NCI-H1694 (cell line): ENCODE measurements around the gene COL10A1.

Experiments used
- DNase-seq: peaks from one replicate; lab custom pipeline; 2025; lab: John Stamatoyannopoulos, UW

Gene COL10A1

DNA sequence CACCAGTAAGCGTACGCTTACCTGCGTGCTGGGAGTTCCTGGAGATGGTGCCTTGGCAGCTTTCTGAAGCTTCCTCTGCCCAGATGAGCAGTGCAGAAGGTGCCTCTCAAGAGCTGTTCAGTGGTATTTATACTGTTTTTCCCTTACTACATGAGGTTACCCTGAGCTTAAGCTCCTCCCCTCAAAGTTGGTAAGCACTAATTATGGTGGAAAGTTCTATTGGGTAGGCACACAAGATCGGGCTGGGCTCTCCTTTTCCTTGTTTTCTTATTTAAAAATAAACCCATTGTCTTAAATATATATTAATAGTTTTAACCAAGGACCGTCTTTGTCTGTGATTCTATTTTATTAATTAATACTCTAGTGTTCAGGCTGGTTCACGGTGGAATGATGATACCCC, at the start of gene COL10A1:
TSS of gene COL10A1 (minus strand) at position 101 of the 400 bp plus-strand sequence. CDS start 640 bp downstream, outside the sequence.
- no peak for DNase-seq

DNA sequence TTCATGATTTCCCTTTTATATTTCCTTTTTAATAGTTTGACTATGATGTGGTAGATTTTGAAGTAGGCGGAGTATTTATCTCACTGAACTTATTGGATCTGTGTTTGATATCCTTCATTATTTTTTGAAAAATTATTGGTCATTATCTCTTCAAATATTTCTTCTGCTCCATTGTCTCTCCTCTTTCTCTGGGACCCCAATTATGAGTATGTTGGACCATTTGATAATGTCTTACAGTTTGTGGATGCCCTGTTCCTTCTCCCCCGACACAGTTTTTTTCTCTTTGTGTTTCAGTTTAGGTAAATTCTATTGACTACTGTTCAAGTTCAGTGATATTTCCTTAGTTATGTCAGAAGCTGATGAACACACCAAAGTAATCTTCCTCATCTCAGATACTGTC, 49.4 kb upstream of the COL10A1 start:
- DNase-seq: no peak

GRCh38 chr6:116173928-116174327, 48.0 kb upstream of the COL10A1 start:
- DNase-seq: no peak

- DNase-seq: no peak
These were observed 44.6 kb upstream of the COL10A1 start for GRCh38 chr6:116170358-116171057.

DNA sequence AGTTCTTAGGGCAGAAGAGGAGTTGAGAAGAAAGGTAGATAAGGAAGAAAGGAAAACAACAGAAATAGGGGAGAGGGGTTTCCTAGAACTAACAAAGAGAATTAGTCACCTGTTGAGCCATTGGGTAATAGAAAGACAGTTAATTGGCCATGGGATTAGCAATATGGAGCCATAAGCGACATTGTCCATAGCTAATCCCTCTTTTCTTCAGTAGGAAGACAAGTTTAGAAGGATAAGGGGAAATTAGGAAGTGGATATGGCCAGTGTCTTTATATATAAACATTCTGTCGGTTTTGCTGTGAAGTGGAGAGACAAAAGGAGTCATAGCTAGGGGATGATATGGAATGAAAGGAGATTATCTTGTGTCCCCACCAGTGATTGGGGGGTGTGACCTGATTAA, 43.9 kb upstream of the COL10A1 start:
- DNase-seq: no peak

DNA sequence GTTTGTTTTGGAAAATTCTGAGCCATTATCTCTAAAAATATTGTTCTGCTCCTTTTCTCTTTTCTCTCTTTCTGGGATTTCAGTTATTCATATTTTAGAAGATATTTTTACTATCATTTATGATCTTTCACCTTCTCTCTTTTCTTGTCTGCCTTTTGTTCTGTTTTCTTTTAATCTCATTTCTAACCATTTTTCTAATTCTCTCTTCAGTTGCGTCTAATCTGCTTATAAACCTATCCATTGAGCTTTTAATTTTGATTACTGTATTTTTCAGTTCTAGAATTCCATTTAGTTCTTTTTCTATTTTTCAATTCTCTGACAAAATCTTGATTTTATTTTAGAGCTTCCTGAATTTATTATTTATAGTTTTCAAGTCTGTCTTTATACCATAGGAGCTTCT, 42.2 kb upstream of the COL10A1 start:
- no peak for DNase-seq

GRCh38 chr6:116166369-116166768, 40.4 kb upstream of the COL10A1 start:
- no peak for DNase-seq

DNA sequence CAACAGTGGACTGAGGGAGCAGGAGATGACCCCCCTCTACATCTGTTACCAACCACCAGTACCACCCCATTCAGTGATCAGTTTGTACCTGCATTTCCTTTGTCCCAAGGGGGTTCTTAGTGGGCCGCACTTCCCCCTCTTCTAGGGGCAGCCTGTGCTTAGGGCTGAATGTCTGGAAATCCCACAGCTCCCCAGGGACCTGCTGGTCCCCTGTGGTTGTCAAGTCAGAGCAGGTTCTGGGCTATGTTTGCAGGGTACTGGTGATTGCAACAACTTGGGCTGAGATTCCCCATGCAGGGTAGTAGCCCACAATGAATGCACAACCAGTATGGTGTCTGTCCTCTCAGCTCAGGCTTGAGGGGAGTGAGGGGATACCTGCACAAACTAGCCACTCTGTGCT, 39.7 kb upstream of the COL10A1 start:
- no peak for DNase-seq

GRCh38 chr6:116159782-116160524, 34.0 kb upstream of the COL10A1 start:
- DNase-seq: no peak

GRCh38 chr6:116158641-116159040, 32.7 kb upstream of the COL10A1 start:
- no peak for DNase-seq

DNA sequence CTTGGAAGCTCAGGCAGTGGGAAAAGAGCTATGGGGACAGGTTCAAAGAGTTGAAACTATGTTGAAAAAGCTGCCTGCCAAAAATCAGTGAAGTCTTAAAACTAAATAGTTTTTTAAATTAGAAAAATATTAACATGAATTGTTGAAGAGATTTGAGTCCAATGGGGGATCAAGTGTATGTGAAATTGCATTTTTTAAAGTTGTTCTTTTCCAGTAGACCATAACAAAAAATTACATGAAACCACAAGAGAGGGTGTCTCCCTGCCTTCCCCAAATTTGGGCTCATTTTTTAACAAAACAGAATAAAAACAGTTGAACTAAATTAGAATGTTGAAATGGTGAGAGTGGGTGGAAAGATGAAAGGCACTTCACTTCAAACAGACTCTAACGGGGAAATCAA, 31.5 kb upstream of the COL10A1 start:
- DNase-seq: no peak

- no peak for DNase-seq
These were observed 30.7 kb upstream of the COL10A1 start for GRCh38 chr6:116156405-116157326.

DNA sequence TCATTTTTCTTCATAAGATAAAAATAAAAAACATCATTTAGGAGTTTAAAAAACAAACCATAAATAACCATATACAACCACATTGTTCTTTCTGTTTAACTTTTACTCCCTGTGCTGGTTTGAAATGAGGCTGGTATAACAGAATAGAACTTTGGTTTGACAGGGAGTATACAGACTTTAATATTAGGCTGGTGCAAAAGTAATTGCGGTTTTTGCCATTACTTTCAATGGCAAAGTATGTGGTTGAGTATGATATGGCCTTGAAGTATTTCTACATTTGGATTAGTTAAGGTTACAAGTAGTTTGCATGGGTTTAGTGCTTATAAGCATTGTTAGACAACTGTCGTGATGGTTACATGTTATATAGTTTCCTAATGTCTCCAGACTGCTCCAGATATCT, 29.0 kb upstream of the COL10A1 start:
- no peak for DNase-seq

GRCh38 chr6:116152620-116153019, 26.7 kb upstream of the COL10A1 start:
- DNase-seq: no peak

GRCh38 chr6:116145803-116146675, 20.1 kb upstream of the COL10A1 start:
- no peak for DNase-seq

DNA sequence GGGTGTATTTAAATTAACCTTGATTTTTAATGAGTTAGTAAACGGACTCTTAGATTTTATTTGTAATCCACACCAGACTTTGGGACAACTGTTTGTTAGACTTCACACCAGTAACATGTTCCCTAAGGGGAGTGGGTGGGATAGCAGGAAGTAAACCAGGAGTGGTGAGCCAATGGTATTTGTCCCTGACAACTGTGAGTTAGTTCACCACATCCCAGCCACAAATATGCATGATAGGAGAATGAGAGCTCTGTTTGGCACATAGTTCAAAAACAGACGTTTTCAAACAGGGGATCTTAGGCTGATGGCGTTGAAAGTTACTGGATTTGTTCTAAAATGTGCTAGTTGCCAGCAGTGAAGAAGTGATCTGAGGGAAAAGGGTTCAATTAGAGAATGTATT, 18.7 kb upstream of the COL10A1 start:
- DNase-seq: no peak

DNA sequence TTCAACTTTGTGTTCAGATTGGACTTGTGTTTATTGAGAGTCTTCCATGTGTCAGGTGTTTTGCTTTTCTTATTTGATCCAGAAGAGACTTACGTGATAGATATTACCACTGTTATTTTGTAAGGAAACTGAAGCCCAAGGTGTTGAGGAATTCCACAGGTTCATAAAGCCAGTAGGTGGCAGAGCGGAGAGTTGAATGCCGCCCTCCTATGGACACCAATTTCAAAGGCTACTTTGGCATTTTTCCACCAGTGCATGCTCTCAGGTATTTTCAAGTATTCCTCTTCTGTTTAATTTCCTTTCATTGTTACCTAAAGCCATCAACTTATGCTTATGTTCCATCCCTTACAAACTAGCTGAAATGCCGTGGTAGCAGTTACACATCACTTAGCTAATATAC, 14.0 kb upstream of the COL10A1 start:
- DNase-seq: no peak

- DNase-seq: no peak
These were observed 11.0 kb upstream of the COL10A1 start for GRCh38 chr6:116136933-116137340.

DNA sequence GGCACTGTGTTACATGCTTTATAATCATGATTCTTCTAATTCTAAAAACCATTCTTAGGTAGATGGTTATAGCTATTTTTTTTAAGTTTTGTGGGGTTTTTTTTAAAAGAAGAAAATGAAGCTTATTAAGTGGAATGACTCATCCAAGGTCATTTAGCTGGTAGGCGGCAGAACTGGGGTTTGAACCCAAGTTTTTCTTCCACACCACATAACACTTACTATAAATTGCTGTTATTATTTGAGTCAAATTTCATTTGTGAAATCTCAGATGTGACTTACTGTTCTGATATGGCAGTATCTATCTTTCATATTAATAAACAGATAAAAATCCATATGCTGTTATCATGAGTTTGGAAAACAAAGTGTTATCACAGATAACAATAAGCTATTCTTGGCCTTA, 10.4 kb upstream of the COL10A1 start:
- DNase-seq: no peak

GRCh38 chr6:116133453-116133852, 7.5 kb upstream of the COL10A1 start:
- DNase-seq: no peak

GRCh38 chr6:116127771-116128493, 2.0 kb upstream of the COL10A1 start:
- DNase-seq: no peak
